GM21619 (cell line): ENCODE data around the gene PLIN4.

Experiments used
- ATAC-seq: cut with Tn5 transposase; IDR thresholded peaks from one replicate; pipeline ENCODE4 v1.9.1; 2021; ENCODE audit not compliant: unreplicated experiment

The PLIN4 gene

DNA sequence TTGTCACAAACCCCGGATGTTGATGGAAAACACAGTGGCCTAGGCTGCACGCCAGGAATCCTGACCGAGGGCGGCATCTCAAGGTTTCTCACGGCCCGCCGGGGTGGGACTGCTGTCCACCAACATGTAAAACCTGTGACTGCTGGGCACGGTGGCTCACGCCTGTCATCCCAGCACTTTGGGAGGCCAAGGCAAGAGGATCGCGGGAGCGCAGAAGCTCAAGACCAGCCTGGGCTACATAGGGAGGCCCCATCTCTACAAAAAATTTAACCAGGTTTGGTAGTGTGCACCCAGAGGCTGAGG lies 11.2 kb downstream of the PLIN4 start:
- ATAC-seq, result no peak

- ATAC-seq, result no peak
Observed at GRCh38 chr19:4506449-4507149, 11.7 kb downstream of the PLIN4 start.

DNA sequence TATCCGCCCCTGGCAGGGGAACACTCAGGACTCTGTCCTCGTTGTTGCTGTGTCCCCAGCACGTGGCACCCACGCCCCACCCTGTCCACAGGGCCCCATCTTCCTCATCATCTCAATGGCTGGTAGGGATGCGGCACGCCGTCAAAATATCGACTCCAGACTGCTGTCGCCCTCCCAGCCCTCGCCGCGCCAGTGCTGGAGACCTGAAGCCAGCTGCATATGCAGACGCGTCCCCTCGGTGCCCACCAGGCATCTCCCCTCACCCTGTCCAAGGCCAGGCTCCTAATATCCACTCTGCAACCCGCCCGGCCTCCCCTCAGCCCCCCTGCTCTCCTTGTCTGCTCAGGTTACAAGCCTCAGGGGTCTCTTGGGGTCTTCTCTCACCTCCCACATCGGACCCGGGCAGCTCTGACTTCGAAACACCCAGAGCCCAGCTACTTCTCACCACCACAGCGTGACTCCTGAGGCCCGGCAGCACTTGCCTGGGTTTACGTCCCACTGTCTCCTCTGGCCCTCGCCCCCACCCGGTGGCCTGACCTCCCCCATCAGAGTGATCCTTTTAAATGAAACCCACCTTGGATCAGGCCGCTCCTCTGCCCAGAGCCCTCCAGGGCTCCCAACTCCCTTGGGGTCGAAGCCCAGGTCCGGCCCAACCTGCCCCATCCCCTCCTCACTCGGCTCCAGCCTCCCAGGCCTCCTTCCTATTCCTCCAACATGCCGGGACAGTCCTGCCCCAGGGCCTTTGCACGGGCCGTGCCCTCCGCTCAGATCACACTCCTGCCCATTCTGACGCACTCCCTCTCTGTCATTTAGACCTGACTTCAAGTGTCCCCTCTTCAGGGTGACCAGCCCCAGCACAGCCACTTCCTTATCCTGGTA lies 12.5 kb downstream of the PLIN4 start:
- no peak for ATAC-seq

DNA sequence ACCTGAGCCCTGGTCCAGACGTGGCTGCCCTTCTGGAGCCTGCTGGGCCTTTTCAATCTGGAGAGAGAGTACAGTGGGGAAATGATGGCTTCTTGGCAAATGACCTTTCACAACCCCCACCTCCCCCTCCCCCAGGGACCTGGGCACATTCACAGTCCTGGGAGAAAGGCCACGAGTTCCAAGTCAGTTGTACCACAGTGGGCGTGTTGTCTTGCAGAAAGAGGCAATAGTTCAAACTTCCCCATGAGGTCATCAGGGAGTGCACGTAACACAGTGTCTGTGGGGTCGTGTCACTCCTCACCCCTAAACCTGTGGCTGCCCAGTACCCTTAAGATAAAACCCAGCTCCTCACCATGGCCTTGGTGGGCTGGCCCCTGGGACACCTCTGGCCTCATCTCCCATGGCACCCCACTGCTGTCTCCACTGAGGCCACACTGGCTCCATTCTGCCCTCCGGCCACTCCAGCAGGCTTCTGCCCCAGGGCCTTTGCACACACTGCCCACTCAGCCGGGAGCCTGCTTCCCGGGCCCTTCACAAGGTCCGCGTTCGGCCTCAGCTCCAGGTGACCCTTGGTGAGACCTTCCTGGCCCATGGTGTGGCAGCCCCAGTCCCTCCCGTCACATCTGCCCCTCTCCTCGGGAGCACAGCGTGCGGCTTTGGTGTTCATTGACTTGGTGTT lies 13.3 kb downstream of the PLIN4 start:
- ATAC-seq, result no peak

GRCh38 chr19:4504297-4504701 lies 14.0 kb downstream of the PLIN4 start:
- no peak for ATAC-seq

- ATAC-seq, result no peak
Observed at GRCh38 chr19:4503825-4504170, 14.5 kb downstream of the PLIN4 start.

- ATAC-seq, result no peak
Observed at GRCh38 chr19:4503132-4503824, 15.0 kb downstream of the PLIN4 start.

DNA sequence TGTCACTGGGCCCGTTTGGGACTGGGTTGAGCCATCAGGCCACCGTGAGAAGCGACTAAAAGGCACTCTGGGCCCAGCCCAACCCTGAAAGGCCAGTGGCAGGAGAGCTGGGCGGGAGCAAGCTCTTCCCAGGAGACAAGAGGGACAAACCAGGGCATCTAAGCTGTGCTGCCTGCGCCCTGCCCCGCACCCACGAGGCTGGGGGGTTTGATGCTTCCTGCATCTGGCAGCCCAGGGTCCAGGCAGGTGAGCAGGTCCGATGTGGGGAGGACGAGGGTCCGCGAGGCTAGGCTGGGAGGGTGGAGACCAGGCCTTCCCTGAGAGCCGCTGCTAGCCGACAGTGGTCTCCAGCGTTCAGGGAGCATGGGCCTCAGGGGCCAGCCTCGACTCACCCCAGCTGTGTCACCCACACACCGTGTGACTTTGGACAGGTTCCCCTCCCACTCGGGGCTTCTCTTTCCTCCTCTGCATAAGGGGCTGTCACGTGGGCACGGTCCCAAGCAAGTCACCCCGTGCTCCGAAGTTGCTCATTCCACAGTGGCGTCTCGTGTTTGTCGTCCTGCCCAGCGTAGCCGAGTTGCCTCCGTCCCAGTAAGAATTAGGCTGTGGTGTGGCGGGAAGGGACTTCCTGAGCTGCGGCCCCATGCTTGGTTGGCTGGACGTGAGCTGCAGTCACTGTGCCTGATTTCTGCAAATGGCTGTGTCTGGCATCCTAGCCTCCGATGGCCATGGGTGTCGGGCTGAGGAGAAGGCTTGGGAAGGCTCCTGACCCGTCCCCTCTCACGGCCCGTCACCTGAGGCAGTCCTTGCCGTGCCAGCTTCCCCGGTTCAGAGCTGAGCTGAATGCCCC lies 15.8 kb downstream of the PLIN4 start:
- ATAC-seq, result no peak

DNA sequence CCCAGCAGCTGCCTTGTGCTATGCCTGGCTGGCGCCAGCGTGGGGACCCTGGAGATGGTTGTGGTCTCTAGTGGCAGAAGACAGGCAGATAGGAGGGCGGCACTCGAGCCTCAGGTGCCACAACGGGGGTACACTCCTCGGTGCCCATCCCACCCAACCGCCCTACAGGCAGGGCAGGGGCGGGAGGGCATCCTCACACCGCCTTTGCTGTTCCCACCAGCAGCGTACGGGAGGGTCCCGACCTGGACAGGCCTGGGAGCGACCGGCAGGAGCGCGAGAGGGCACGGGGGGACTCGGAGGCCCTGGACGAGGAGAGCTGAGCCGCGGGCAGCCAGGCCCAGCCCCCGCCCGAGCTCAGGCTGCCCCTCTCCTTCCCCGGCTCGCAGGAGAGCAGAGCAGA lies 16.6 kb downstream of the PLIN4 start:
- no peak for ATAC-seq

DNA sequence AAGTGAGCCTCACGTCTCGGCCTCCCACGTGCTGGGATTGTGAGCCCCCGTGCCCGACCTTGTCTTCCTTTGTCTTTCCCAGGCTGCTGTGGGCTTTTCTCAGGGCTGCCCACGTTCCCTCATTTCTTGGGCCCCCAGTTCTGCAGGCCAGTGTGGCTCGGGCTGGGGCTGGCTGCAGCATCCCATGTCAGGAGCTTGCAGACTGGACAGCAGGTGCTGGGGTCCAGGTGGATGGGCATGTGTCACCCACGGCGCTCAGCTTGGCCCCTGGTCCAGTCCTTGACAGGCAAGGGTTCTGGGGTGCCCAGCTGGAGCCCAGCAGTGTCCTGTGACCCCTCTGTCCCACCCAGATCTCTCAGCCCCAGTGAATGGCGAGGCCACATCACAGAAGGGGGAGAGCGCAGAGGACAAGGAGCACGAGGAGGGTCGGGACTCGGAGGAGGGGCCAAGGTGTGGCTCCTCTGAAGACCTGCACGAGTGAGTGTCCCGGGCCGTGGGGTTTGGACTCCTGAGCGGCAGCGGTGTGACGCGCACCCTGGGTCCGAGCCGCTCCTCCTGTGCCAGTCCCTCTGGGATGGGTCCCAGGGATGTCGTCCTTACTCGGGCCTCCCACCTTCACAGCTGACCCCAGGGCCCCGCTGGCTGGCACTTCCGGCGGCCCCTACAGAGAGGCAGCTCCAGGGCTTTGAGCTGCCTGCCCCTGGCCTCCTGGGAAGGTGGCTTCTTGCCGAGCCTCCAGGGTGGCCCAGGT lies 17.3 kb downstream of the PLIN4 start:
- ATAC-seq, result no peak

- no peak for ATAC-seq
Observed at GRCh38 chr19:4499855-4500254, 18.4 kb downstream of the PLIN4 start.

DNA sequence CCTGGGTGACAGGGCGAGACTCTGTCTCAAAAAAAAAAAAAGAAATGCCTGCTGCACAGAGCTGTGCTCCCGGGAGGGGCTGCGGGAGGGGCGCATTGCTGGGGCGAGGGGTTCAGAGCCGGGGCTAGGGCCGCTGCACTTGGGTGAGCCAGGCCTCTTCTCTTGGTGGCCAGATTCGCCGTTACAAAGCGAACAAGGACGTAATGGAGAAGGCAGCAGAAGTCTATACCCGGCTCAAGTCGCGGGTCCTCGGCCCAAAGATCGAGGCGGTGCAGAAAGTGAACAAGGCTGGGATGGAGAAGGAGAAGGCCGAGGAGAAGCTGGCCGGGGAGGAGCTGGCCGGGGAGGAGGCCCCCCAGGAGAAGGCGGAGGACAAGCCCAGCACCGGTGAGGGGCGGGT lies 19.0 kb downstream of the PLIN4 start:
- no peak for ATAC-seq

- no peak for ATAC-seq
Observed at GRCh38 chr19:4498694-4499093, 19.6 kb downstream of the PLIN4 start.

GRCh38 chr19:4497770-4498389 lies 20.4 kb downstream of the PLIN4 start:
- ATAC-seq, result no peak

DNA sequence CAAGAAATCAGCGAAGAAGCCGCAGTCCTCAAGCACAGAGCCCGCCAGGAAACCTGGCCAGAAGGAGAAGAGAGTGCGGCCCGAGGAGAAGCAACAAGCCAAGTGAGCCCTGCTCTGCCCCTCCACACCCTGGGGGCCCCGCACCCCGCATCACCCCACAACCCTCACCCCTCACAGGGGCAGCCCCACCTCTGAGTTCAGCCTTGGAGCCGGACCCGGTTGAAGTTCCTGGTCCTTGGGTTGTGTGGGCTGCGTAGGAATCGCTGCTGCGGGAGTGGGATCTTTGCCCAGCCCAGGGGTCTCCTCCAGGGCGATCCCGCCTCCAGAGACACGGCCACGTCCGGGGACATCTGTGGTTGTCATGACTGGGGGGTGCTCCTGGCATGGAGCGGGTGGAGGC lies 22.0 kb downstream of the PLIN4 start:
- no peak for ATAC-seq

GRCh38 chr19:4495471-4495870 lies 22.8 kb downstream of the PLIN4 start:
- ATAC-seq, result no peak

DNA sequence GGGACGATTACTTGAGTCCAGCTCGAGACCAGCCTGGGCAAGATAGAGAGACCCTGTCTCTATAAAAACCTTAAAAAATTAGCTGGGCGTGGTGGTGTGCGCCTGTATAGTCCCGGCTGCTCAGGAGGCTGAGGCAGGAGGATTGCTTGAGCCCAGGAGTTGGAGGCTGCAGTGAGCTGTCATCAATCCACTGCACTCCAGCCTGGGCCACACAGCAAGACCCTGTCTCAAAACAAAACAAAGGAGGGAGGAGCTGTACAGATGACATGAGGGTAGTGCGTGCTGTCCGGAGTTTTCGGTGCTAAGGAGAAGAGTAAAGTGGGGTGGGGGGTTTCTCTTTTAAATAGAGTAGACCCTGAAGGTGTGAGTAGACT lies 23.6 kb downstream of the PLIN4 start:
- no peak for ATAC-seq

DNA sequence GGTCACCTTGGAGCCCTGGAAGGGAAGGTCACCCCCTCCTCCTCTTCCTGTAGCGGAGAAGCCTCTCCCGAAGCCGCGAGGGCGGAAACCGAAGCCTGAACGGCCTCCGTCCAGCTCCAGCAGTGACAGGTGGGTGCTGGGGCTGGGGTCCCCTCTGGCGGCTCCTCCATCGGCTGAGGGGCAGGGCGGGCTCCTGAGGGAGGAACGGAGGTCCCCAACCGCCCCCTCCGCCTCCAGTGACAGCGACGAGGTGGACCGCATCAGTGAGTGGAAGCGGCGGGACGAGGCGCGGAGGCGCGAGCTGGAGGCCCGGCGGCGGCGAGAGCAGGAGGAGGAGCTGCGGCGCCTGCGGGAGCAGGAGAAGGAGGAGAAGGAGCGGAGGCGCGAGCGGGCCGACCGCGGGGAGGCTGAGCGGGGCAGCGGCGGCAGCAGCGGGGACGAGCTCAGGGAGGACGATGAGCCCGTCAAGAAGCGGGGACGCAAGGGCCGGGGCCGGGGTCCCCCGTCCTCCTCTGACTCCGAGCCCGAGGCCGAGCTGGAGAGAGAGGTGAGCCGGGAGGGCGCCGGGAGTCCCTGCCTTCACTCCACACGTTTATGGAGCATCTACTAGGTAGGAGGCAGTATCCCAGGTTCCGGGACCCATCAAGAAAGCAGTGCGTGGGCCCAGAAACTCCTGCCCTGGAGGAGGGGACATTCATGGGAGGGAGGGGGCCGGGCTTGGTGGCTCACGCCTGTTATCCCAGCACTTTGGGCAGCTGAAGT lies 24.2 kb downstream of the PLIN4 start:
- ATAC-seq, result no peak
